ENCODE results near the gene PIP4K2B.

The PIP4K2B gene

GRCh38 chr17:38779965-38780752, 19.2 kb downstream of the PIP4K2B start:
- DNase-seq (ENCODE audit: low spot score): no peak

GRCh38 chr17:38777641-38778250, 21.6 kb downstream of the PIP4K2B start:
- no peak for DNase-seq (ENCODE audit: low spot score)

GRCh38 chr17:38773258-38773657, 26.1 kb downstream of the PIP4K2B start:
- no peak for DNase-seq (ENCODE audit: low spot score)

GRCh38 chr17:38768417-38768816, 30.9 kb downstream of the PIP4K2B start:
- DNase-seq (ENCODE audit: low spot score): no peak

- no peak for DNase-seq (ENCODE audit: low spot score)
Observed at GRCh38 chr17:38766341-38766740, 33.0 kb downstream of the PIP4K2B start.

GRCh38 chr17:38762231-38762630, 37.1 kb downstream of the PIP4K2B start:
- no peak for DNase-seq (ENCODE audit: low spot score)

- no peak for DNase-seq (ENCODE audit: low spot score)
Observed at GRCh38 chr17:38761612-38762011, 37.7 kb downstream of the PIP4K2B start.

GRCh38 chr17:38753071-38753506, 46.3 kb downstream of the PIP4K2B start:
- DNase-seq (ENCODE audit: low spot score): no peak

- peak; percentile 95 for DNase-seq (ENCODE audit: low spot score)
Observed at GRCh38 chr17:38752308-38753070, 46.9 kb downstream of the PIP4K2B start, which contains the start of gene PSMB3. Gene PSMB3, plus strand, starts transcription at chr17:38752741. Its CDS starts 86 bp downstream, at chr17:38752827.

GRCh38 chr17:38751808-38752307, 47.5 kb downstream of the PIP4K2B start:
- DNase-seq (ENCODE audit: low spot score): peak; percentile 91

GRCh38 chr17:38751144-38751807, 48.1 kb downstream of the PIP4K2B start:
- no peak for DNase-seq (ENCODE audit: low spot score)

GRCh38 chr17:38750312-38751121, 48.8 kb downstream of the PIP4K2B start:
- DNase-seq (ENCODE audit: low spot score): no peak

GRCh38 chr17:38750044-38750311, 49.4 kb downstream of the PIP4K2B start:
- DNase-seq (ENCODE audit: low spot score): no peak

- DNase-seq (ENCODE audit: low spot score): peak; percentile 92
Observed at GRCh38 chr17:38749223-38750043, 49.9 kb downstream of the PIP4K2B start.

GRCh38 chr17:38748892-38749222, 50.5 kb downstream of the PIP4K2B start:
- DNase-seq (ENCODE audit: low spot score): no peak

- peak; percentile 93 for DNase-seq (ENCODE audit: low spot score)
Observed at GRCh38 chr17:38748149-38748891, 51.0 kb downstream of the PIP4K2B start, which contains the start of gene PCGF2. Gene PCGF2, minus strand, starts transcription at chr17:38748336. Its CDS starts 7,934 bp downstream, at chr17:38740402.

- no peak for DNase-seq (ENCODE audit: low spot score)
Observed at GRCh38 chr17:38747463-38748148, 51.8 kb downstream of the PIP4K2B start.

- DNase-seq (ENCODE audit: low spot score): no peak
Observed at GRCh38 chr17:38746849-38747462, 52.4 kb downstream of the PIP4K2B start.

Measured in left forelimb (tissue), 1 donor.